NT2/D1 (cell line): ENCODE measurements around the gene STK38L.

Experiments used
- SUZ12 ChIP-seq: IDR thresholded peaks from 2 replicates; pipeline ENCODE4 v1.6.1; 2011; ENCODE audit not compliant: insufficient read length, insufficient read depth; ENCODE audit errors: extremely low read depth
- YY1 ChIP-seq: IDR thresholded peaks from 2 replicates; pipeline ENCODE4 v1.6.1; 2011; ENCODE audit not compliant: insufficient read length, insufficient read depth

- TF ChIP-seq SUZ12 (no peak), YY1 (no peak)
Measured at GRCh38 chr12:27243804-27244688, at the start of gene STK38L.
